Hippocampal formation (tissue), 2 donors: Measurements from ENCODE around the gene B3GALT2.

Experiments used
- DNase-seq, 2 donors: peaks; one replicate each; lab custom pipeline; 2025; lab: John Stamatoyannopoulos, UW

The B3GALT2 gene

DNA sequence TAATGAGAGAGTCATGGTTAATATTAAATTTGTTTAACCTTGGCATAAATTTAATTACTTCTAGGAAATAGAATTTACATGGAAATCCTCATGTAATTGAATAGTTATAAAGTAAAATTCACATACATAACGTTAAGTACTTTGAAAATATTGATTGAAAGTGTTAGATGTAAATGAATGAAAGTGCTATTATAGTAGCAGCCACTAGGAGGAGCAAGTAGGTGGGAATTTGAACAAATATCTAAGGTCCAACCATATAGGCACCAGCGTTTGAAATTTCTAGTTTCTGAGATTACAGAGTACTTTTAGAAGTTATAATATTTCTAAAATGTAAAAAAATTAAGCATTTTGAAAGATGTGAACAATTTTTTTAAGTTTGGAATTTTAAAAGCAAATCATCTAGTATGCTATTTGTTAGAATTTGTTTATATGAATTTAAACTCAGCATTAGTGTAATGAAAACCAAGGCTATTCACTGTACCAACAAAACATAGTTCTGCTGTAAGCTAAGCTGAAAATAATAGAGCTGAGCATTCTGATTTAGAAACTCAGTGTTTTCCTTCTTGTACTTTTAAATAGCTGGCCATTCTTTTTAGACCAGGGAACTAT is 3.3 kb downstream of the B3GALT2 start:
- peak in 1 of 2 donors; percentile 68 for DNase-seq

DNA sequence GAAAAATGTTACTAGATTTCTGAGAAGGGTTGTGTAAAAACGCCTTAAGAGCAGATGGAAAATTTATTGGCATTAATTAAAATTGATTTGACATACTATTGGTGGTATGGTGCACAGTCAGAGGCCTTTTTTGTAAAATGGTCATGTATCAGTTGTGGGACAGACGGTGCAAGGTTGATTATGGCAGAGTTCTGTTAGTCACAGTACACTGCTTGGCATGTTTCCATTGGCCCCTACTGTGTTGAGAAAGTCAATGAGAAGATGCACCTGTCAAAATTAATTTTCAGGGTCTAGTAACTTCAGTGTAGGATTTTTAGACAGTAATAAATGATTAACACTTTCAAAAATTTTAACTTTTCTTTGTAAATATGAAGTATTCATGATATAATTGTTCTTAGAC is 4.4 kb downstream of the B3GALT2 start:
- DNase-seq = no peak

DNA sequence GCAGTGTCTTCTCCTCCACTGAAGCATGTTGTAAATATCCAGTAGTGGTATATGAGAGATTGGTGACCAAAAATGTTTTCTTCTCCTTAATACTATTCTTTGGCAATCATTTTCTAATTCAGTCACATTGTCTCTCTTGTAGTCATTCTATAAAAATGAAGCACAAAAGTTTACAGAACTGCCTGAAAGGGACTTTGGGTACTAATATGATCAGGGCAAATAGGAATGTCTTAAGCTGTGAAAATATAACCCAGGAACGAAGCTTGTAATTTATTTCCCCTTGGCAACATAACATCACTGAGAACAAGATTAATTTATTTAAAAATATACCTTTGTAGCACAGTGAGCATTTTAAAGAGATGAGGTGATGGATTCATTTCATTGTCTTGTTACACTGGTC is 4.9 kb downstream of the B3GALT2 start:
- DNase-seq = no peak

DNA sequence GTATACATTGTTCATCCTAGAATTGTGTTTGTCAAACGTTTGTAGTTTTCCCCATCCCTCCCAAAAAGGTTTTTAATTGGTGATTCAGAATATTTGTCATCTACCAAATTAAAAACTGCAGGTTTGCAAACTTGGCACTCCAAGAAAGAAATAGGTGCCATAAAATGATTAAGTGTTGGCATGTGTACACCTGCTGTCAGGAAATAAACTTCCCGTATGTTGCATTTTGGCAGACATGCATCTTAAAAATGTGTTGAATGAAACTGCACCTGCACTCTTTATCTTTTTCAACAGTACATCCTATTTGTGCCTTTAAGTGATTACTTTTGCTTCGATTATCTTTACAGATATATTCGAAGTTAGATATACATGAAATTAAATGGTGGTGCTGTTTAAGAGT is 7.3 kb downstream of the B3GALT2 start:
- DNase-seq = no peak

DNA sequence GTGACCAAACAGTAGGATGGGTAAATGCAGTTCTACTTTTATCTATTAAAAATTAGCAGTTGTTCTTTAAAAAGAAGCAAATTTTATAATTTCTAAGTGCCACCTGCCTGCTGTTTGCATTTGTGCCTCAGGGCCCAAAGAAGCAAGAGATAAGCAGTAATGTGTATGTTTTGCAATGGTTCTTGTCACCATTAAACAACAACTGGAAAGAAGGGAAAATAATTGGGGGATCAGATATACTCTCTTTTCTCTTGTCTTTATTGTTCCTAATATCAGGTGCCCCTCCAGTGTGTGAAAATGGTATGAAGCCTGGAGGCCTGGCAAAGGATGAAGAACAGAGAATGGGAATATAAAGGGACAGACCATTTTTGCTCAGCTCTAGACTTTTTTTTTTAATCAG is 9.6 kb downstream of the B3GALT2 start:
- DNase-seq = no peak

DNA sequence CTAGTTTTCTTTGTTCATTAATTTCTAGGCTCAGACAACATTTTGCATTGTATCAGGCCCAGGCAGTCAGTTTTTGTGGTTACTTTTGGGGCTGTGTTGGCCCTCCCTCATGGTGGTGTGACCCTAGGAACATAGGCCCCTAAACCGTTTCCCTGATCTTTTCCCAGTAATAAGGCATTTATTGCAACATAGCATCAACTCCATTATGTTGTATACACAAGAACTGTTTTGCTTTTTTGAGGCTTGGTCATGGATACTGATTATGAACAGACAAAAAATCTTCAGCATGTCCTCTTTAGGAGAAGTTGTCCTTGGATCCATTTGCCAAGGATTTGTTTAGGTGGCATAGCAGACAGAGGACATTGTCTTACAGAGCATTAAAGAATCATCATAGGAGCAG is 10.3 kb downstream of the B3GALT2 start:
- DNase-seq = no peak

DNA sequence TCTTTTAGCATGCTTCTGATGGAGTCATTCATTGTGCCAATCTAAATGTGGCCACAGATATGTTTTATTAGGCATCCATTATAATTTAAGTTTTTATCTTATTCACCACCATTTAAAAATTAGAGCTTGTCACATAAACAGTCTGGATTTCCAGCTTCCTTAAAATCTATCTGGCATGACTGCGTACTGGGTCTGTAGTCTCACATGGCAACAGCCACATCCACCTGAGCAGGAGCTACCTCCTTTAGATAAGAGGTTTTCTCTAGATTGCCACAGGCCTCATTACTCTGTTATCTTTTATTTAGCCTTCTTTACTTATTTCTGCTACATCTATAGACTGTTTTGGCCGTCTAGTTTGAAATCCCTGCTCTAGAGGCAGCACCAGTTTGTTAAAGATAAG is 29.1 kb downstream of the B3GALT2 start:
- no peak for DNase-seq

DNA sequence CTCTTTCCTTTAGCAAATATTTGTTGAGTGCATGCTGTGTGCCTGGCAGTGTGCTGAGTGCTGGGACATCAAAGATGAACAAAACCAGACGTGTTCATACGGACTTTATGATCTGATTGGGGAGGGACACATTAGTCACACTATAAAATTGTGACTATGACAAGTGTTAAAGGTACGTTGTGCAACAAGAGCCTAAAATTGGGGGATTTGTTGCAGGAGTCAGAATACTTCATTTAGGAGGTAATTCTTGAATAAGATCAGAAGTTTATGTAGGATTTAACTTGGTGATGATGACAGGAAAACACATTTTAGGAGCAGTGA is 29.6 kb downstream of the B3GALT2 start:
- DNase-seq = no peak

DNA sequence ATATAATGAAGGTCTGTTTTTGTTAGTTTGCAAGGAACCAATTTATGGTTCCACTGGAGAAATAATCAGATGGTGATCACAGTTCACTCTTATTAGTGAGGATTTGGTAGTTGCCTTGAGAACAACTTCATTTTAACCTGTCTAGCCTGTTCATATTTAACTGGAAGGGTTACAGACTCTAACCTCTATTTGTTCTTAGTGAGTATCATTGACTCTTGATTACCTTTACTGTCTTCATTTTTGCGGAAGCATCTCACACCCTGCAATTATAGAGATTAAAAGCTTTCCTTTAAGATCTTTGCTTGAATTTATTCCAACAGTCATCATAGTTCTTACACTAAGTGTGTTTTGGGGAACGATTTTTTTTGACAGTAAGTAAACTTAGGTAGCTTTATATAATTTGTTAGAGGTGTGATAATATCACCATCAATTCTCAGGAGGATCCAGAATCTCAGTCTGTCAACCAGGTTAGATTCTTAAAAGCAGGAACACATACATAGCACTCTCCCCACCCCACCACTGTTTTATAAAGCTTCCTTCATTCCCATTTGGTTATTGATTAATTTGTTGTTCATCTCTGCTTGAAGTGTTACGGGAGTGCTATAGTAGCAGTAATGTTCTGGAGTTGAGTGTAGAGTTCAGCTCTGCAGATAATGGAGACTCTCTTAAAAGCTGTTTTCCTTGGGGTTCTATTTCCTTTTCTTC is 30.1 kb downstream of the B3GALT2 start:
- no peak for DNase-seq

DNA sequence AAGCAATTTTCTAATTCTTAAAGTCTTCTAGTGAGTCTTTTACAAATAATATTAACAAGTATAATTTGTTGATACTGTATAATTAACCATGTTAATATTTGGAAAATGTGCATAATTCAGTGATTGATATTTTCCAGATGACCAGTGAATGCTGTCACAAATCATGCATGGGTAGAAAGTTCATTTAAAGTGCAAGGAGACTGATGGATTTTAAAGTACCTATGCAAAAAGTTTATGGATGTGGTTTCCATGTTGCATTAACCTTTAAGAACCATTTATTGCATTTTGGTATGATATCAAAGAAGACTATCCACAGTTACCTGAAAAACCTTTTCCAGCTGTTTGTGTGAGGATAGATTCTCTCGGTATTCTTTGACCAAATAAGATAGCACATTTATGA is 41.4 kb downstream of the B3GALT2 start:
- no peak for DNase-seq

DNA sequence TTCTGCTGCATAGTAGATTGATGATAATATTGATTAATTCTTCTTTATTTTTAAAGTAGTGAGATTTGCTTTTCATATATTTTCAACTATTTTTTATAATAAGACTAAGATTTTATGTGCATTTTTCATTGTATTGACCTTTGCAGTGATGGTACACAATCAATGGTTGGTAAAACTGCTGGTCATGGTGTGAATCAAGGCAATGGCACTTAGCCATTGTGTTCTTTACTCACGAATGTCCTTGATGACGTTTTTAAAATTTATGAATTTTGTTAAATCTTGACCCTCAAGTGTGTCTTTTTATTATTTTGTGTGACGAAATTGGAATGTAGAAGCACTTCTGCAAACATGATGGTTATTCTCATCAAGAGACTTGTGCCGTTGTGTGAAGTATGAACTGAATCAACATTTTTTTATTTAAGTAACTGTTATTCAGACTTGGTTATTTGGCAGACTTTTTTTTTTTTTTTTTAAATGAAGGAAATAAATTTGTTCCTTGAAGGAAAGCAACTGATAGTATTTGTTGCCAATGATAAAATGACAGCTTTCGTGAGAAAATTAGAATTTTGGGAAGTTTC is 42.0 kb downstream of the B3GALT2 start:
- DNase-seq = no peak

DNA sequence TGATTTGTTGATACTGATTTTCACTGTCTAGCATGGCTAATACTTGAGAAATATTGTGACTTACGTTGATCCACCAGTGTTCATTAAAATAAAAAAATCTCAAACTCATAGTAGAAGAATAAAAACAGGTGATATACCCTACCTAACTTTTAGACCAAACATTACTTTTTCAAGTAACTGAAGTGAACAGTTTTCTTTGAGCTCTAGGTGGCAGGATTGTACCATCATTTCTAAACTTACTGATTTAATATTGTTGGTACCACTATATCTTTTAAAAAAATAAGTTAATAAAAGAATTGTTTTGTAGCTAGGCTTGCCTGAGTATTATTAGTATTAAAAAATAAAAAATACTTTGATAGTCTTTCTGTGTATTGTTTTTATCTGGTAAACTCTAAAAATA is 43.1 kb downstream of the B3GALT2 start:
- DNase-seq = peak in 1 of 2 donors; percentile 7

DNA sequence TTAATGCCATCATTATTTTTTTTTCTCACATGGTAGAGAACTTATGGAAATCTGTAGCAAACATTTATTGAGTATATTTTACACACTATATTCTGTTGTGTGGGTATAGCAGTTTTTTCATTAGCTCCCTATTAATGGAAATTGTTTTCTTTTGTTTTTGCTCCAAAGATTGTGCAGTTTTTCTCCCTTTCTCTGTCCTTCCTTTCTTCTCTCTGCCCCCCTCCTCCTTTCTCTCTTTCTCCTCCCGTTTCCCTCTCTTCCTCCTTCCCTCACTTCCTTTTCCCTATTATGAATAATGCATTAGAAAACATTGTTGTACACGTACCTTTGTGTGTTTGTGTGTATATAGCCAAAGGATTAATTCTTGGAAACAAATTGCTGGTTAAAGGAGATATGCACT is 44.0 kb downstream of the B3GALT2 start:
- DNase-seq = no peak

DNA sequence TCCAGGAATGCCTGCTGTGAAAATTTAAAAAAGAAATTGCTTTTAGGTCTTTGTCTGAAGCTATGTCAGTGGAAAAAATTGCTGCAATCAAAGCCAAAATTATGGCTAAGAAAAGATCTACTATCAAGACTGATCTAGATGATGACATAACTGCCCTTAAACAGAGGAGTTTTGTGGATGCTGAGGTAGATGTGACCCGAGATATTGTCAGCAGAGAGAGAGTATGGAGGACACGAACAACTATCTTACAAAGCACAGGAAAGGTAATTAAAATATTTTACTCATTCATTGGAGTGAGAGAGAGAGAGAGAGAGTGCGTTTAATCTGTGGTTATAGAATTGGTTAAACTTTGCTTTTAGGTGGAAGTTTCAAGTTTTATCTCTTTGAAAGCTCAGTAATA is 44.6 kb downstream of the B3GALT2 start:
- DNase-seq = no peak

DNA sequence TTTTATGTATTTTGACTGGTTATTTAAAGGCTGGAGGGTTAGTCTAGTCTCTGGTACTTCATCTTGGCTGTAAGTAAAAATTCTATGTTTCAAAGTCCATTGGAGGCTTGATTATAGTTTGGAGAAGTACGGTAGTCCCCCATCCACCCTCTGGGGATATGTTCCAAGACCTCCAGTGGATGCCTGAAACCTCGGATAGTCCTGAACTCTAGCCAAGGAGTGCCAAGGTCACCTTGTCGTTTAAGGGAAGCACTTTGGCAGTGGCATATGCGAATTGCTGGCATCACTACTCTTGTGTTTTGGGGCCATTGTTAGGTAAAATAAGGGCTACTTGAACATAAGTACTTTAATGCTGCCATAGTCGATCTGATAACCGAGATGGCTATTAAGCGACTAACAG is 46.2 kb downstream of the B3GALT2 start:
- DNase-seq = no peak

DNA sequence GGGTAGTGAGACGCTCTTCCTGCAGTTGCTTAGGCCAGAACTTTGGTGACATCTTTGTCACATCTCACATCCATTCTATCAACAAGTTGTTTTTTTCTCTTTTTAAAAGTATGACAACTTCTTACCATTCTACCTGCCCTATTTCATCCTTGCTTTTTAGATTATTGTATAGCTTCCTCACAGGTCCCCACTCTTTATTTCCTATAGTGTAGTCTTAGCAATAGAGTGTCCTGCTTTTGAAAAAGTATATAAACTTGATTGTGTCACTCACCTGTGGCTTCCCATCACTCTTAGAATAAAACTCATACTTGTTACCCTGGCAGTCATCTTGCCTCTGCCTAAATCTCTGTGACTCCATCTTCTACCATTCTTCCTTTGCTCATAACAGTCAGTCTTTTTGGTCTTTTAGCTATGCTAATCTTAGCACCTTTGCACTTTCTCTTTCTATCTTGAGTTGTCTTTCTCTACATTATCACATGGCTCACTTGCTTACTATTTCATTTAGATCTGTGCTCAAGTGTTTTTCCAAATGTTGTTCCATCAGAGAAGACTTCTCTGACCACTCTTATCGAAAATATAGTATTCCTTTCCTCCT is 55.0 kb downstream of the B3GALT2 start:
- DNase-seq = no peak
